GM12878 (cell line): ENCODE results near the gene SLC39A11. TPM values are rescaled to one million over a fixed set of nuclear protein-coding genes. Genes with fewer than 3 reads are reported as not detected.

Source experiments
- CEBPB ChIP-seq, 2 experiments: fragments of 150-350 bp in 1 of 2; IDR thresholded peaks; 2 replicates each; pipeline ENCODE4 v1.6.1; 2012 to 2014; ENCODE audit warnings: low read depth in 2 of 2, low read length in 2 of 2, borderline replicate concordance in 1 of 2, inconsistent platforms in 1 of 2
- CHD1 ChIP-seq: IDR thresholded peaks from 2 replicates; pipeline ENCODE4 v1.6.1; 2012; ENCODE audit warnings: low read depth, low read length, improper control_type of control experiment
- FOXM1 ChIP-seq: IDR thresholded peaks from 2 replicates; pipeline ENCODE4 v1.6.1; 2012; ENCODE audit warnings: low read depth, mild to moderate bottlenecking, inconsistent platforms, low read length, moderate library complexity
- JUND ChIP-seq: IDR thresholded peaks from 2 replicates; pipeline ENCODE4 v1.6.1; 2012; ENCODE audit warnings: low read depth, mild to moderate bottlenecking, low read length, improper control_type of control experiment, moderate library complexity
- KLF5 ChIP-seq: fragments of 450-650 bp; IDR thresholded peaks from 2 replicates; pipeline ENCODE4 v1.6.1; 2014; ENCODE audit warnings: mild to moderate bottlenecking; ENCODE audit not compliant: partially characterized antibody
- SIN3A ChIP-seq: IDR thresholded peaks from 2 replicates; pipeline ENCODE4 v1.6.1; 2012; ENCODE audit warnings: low read depth, low read length, improper control_type of control experiment
- TARDBP ChIP-seq: IDR thresholded peaks from 2 replicates; pipeline ENCODE4 v1.6.1; 2016; ENCODE audit warnings: borderline replicate concordance
- TCF12 ChIP-seq: IDR thresholded peaks from 2 replicates; pipeline ENCODE4 v1.6.1; 2011; ENCODE audit warnings: low read depth, mild to moderate bottlenecking, low read length
- ZNF687 ChIP-seq: fragments of 450-650 bp; IDR thresholded peaks from 2 replicates; pipeline ENCODE4 v1.6.1; 2017; ENCODE audit warnings: mild to moderate bottlenecking, moderate library complexity
- polyA plus RNA-seq, 11 experiments: library from polyadenylated mRNA; depleted of rRNA in 4 of 11; unstranded in 6 of 11; stranded (reverse) in 5 of 11; fragments of >200 nt; fragmentation: Nextera tagmentation in 4 of 11; fragmentation: Illumina TruSeq in 1 of 11; extraction: Ambion mirVana in 4 of 11; extraction: Trizol in 1 of 11; gene quantifications; 1 replicate in 1 of 11; 2 replicates in 10 of 11; pipeline versions ENCODE4 v1.2.1 to v1.2.3, GENCODE V29; 2011 to 2016; ENCODE audit warnings: inconsistent platforms in 2 of 11, missing spikeins in 2 of 11, low read depth in 1 of 11
- total RNA-seq, 4 experiments: library from RNA; depleted of rRNA in 3 of 4; stranded (reverse); fragments of >200 nt in 3 of 4; fragmentation: Illumina TruSeq in 1 of 4; extraction: Trizol in 1 of 4; gene quantifications; 2 replicates each; pipeline versions ENCODE4 v1.2.1 to v1.2.3, GENCODE V29; 2013 to 2021
- TF ChIP-seq, protein P1 (sequence below): IDR thresholded peaks from 2 replicates; pipeline ENCODE4 v1.6.1; 2011; ENCODE audit warnings: borderline replicate concordance, low read depth, mild to moderate bottlenecking, moderate library complexity, low read length; ENCODE audit not compliant: insufficient read depth, poor library complexity, severe bottlenecking
- TF ChIP-seq, protein P2 (sequence below): fragments of 450-650 bp; IDR thresholded peaks from 2 replicates; pipeline ENCODE4 v1.6.1; 2017; ENCODE audit warnings: antibody characterized with exemption, mild to moderate bottlenecking, moderate library complexity

The SLC39A11 gene
- total and polyA plus RNA-seq, 10 of the 15 experiments (the other 5 are each of a cell fraction or from before 2014, with no cell fraction given), result 8.6 to 23.8 (median 14.0) TPM

DNA sequence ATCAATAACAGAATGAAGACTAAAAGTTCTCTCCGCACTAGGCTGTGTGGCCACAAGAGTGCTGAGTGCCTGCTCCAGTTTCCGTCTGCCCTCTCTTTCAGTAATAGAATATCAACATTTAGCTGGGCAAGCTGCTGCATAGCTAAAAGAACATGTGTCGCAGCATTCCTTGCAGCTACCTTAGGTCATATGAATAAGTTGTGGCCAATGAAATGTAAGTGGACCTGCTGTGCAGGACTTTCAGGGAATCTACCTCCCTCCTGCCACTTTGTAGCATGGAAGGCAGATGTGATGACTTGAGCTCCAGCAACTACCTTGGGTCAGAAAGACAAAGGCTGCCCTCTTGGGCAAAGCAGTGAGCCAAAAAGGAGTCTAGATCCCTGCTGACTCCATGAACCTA is 25.4 kb downstream of the SLC39A11 start (continued):
- TF ChIP-seq ZNF687 (no peak), TARDBP (no peak), FOXM1 (no peak), JUND (no peak), CEBPB (IDR thresholded peaks at IDR 0.05; ENCODE audit: borderline replicate concordance in 1 of 2, low read depth in 2 of 2, low read length in 2 of 2) (no peak), KLF5 (no peak), SIN3A (no peak), TCF12 (no peak), CHD1 (no peak)
- TF ChIP-seq, protein P1, sequence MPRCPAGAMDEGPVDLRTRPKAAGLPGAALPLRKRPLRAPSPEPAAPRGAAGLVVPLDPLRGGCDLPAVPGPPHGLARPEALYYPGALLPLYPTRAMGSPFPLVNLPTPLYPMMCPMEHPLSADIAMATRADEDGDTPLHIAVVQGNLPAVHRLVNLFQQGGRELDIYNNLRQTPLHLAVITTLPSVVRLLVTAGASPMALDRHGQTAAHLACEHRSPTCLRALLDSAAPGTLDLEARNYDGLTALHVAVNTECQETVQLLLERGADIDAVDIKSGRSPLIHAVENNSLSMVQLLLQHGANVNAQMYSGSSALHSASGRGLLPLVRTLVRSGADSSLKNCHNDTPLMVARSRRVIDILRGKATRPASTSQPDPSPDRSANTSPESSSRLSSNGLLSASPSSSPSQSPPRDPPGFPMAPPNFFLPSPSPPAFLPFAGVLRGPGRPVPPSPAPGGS, result no peak
- TF ChIP-seq, protein P2, sequence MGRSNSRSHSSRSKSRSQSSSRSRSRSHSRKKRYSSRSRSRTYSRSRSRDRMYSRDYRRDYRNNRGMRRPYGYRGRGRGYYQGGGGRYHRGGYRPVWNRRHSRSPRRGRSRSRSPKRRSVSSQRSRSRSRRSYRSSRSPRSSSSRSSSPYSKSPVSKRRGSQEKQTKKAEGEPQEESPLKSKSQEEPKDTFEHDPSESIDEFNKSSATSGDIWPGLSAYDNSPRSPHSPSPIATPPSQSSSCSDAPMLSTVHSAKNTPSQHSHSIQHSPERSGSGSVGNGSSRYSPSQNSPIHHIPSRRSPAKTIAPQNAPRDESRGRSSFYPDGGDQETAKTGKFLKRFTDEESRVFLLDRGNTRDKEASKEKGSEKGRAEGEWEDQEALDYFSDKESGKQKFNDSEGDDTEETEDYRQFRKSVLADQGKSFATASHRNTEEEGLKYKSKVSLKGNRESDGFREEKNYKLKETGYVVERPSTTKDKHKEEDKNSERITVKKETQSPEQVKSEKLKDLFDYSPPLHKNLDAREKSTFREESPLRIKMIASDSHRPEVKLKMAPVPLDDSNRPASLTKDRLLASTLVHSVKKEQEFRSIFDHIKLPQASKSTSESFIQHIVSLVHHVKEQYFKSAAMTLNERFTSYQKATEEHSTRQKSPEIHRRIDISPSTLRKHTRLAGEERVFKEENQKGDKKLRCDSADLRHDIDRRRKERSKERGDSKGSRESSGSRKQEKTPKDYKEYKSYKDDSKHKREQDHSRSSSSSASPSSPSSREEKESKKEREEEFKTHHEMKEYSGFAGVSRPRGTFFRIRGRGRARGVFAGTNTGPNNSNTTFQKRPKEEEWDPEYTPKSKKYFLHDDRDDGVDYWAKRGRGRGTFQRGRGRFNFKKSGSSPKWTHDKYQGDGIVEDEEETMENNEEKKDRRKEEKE, result no peak
